Adrenal gland (tissue), 5 donors: ENCODE results near the gene RNF144B.
"Not testable (repeated sequence)": the region's sequence is repeated elsewhere in the genome, so short reads cannot be mapped to it uniquely, and the experiment has no call there.

Experiments
- POLR2A ChIP-seq, 2 donors: fragments of 450-650 bp; IDR thresholded peaks; one replicate each; pipeline ENCODE4 v1.6.1; 2017; ENCODE audit warnings: antibody characterized with exemption in 2 of 2, mild to moderate bottlenecking in 2 of 2, moderate library complexity in 1 of 2
- TF ChIP-seq, protein P1 (sequence below), 6 experiments: fragments of 450-650 bp in 4 of 6; fragments of 200-600 bp in 2 of 6; sonication (generic) in 1 of 6; IDR thresholded peaks; 1 replicate in 5 of 6; 2 replicates in 1 of 6; pipeline versions ENCODE4 v1.5.1 to v1.8.0; 2016 to 2021; ENCODE audit warnings: antibody characterized with exemption in 6 of 6, mild to moderate bottlenecking in 2 of 6, moderate library complexity in 1 of 6
- donor health status: DM: no; HTN: no; CAD: no.

- TF ChIP-seq, protein P1, sequence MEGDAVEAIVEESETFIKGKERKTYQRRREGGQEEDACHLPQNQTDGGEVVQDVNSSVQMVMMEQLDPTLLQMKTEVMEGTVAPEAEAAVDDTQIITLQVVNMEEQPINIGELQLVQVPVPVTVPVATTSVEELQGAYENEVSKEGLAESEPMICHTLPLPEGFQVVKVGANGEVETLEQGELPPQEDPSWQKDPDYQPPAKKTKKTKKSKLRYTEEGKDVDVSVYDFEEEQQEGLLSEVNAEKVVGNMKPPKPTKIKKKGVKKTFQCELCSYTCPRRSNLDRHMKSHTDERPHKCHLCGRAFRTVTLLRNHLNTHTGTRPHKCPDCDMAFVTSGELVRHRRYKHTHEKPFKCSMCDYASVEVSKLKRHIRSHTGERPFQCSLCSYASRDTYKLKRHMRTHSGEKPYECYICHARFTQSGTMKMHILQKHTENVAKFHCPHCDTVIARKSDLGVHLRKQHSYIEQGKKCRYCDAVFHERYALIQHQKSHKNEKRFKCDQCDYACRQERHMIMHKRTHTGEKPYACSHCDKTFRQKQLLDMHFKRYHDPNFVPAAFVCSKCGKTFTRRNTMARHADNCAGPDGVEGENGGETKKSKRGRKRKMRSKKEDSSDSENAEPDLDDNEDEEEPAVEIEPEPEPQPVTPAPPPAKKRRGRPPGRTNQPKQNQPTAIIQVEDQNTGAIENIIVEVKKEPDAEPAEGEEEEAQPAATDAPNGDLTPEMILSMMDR (IDR thresholded peaks at IDR 0.05): not testable (repeated sequence)
- not testable (repeated sequence) for TF ChIP-seq POLR2A (IDR thresholded peaks at IDR 0.05)
Measured at GRCh38 chr6:18409602-18410001, 22.5 kb downstream of the RNF144B start.
